Activated T-cell treated with anti-CD3 and anti-CD28 coated beads for 1 hour (primary cell): ENCODE data around the gene KLHL8.
"Not testable (repeated sequence)": the region's sequence is repeated elsewhere in the genome, so short reads cannot be mapped to it uniquely, and the experiment has no call there.

ENCODE experiments used
- DNase-seq: peaks from one replicate; pipeline ENCODE4 v3.0.0-alpha.2; 2020; ENCODE audit warnings: low read depth

Gene KLHL8

DNA sequence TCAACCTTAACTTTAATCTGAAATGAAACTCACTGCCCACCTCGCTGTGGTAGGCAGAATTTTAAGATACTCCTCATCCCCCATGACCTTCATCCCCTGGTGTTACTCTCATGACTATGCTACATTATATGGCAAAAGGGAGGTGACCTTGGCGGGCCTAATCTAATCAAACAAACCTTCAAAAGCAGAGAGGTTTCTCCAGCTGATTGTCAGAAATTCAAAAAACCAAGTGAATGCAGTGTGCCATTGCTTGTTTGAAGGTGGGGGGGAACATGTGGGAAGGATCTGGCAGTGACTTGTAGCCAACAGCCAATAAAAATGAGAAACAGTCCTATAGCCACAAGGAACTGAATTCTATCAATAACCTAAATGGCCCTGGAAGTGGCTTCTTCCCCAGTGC, 48.5 kb downstream of the KLHL8 start:
- no peak for DNase-seq

DNA sequence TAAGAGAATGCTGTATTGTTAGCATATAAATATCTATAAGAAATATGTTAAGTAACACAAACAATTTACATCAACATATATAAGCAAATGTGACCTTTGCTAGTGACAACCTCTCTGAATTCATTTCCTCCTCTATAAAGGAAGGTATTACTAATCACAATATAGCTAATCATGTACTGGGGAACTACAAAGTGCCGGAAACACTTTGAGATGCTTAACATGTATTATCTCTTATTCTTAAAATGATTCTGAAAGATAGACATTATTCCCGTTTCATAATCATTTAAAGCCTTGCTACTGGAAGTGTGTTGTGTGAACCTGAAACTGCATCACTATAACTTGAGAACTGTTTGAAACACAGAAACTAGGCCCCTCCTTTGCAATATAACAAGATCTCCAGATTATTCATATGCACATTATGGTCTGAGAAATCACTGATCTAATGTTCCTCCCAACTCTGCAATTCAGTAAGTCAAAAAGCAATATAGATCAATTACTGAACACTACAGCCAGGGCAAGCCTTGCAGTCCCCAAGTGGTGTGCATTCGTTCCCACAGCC, 54.0 kb downstream of the KLHL8 start:
- DNase-seq, result no peak

DNA sequence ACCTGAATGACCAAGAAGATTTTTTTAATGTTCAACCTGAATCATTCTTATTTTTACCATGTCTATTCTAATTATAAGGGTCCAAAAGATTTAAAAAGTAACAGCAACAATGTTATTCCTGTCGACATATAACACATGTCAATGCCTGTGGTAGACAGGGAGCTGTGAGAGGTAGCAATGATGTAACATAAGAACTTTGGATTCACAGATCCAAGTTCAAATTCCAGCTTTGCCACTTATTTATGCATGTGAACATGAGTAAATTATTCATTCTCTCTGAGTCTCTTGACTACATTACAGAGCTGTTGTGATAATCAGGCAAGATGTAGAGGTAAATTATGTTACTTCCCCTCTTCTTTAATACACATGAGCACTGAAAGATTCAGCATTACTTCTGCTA, 54.5 kb downstream of the KLHL8 start:
- no peak for DNase-seq

DNA sequence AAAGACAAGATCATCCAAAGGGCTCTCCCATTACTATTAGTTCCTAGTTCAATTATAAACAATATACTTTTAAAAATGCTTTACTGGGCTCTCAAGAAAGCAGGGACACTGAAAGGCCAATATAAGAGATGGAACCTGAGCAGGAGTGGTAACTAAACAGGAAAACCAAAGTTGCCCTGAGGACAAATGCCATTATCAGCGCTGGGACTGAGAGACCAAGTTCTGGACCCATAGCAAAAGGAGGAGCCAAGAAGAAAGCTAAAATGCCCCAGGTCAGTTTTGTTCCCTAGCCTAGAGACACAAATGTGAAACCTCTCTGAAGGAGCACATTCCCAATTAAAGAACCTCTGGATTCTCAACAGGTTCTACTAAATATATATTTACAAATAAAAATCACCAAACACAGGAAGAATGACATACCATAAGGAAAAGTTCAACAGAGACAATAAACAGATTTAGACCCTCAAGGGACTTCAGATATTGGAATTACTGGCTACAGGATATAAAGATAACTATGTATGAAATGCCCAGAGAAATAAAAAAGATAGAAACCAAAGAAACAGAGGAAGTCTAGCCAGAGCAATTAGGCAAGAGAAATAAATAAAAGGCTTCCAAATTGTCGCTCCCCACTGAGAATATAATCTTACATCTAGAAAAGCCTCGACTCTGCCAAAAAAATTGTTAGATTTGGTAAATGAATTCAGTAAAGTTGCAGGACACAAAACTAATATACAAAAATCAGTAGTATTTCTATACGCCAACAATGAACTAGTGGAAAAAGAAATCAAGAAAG, 67.1 kb downstream of the KLHL8 start:
- no peak for DNase-seq

DNA sequence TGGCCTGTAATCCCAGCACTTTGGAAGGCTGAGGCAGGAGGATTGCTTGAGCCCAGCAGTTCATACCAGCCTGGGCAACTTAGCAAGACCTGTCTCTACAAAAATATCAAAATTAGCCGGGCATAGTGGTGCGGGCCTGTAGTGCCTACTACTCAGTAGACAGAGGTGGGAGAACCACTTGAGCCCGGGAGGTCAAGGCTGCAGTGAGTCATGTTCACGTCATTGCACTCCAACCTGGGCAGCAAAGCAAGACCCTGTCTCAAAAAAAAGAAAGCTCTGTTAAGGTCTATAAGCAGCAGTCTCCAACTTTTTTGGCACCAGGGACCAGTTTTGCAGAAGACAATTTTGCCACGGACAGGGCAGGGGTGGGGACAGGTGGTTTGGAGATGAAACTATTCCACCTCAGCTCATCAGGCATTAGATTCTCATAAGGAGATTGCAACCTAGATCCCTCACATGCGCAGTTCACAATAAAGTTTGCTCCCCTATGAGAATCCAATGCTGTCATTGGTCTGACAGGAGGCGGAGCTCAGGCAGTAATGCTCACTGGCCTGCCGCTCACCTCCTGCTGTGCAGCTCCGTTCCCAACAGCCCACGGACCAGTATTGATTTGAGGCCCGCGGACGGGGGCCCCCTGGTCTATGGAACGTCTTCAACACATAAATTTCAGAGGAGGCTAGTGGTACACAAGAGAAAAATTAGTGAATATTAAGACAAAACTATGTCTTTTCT, 67.9 kb downstream of the KLHL8 start:
- DNase-seq, result no peak

DNA sequence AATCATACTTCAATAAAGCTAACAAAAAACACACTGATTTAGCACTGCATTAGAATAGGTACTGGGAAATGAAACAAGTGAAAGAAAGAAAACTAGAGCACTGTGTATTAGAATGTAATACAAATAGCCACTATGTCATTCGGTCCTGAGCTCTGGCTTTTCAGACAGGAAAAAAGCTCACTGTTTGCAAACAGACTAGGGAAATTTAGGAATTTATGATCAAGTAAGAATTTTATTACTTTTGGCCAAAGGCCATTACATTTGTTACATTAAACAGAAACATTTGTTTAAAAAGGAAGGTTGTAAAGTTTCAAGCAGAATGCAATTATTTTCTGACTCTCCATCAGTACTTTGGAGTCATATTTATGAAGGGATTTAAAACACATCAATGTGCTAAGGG, 68.7 kb downstream of the KLHL8 start:
- no peak for DNase-seq

DNA sequence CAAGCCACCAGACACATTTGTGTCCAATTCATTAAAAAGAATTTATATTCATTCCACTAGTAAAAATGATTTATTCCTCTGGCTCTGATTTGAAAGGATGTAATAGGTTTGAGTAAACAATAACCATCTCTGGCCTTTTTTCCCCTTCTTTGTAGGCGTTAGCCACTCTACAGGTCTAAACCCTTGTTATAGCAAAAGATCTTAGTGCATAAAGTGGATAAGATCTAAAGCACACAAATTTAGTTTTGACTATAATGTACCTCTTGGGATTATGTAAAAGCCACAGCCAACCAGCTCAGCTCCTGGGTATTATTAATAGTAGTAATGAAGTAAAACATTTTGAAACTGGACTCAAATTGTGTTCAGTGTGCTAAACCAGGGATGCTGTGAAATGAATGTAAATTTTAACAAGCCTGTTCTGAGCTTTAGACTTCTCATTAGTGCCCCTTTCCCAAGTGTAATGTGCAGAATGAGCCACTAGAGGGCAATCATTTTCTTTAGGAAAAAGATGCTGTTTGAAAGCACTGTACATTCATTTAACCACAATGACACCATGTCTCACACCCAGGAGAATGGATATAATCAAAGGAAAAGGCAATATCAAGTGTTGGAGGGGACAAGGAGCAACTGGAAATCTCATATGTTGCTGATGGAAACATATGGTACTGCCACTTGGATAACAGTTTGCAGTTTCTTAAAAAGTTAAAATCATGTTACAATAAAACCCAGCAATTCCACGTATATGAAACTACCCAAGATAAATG, 69.7 kb downstream of the KLHL8 start:
- peak; percentile 16 for DNase-seq

DNA sequence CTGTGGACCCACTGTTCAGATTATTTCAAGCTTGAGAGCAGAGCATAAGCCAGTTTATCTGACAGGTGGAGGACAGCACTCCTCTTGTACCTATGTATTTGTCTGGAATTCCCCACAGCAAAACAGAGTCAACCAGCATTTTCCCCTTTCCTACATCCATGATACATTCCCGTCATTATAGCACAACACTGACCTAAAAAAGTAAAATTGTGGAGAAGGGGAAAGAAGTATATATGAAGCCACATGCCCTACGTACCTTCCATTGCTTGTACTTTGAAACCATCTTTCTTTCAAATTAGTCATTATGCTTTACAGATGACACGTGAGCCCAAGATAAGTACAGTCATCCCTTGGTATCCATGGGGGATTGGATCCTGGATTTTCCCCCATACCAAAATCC, 73.3 kb downstream of the KLHL8 start:
- DNase-seq, result no peak

DNA sequence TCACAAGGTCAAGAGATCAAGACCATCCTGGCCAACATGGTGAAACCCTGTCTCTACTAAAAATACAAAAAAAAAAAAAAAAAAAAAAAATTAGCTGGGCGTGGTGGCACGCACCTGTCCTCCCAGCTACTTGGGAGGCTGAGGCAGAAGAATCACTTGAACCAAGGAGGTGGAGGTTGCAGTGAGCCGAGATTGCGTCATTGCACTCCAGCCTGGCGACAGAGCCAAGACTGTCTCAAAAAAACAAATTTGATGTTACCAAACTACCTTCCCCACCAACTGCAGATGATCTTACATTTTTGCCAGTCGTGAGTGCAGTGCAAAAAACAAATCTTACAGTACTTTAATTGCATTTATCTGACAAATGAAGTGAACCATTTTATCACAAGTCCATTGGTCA, 74.5 kb downstream of the KLHL8 start:
- not testable (repeated sequence) for DNase-seq

DNA sequence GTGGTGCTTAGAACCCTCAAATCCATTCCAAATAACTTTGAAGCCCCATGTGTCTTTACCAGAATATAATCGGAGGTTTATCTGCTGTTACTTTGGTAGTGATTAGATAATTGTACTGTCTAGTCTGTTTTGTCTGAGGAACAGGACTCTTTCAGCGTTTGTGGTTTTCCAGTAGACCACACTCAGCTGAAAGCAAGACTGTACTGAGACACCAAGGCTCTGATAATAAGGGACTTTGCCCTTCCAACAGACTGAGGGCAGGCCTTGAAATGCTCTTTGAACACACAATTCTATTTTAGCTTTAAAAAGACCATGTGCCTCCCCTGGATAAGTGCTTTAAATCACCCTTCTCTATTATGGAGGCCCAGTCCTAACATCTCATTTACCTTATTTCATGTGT, 76.1 kb downstream of the KLHL8 start:
- DNase-seq, result no peak

DNA sequence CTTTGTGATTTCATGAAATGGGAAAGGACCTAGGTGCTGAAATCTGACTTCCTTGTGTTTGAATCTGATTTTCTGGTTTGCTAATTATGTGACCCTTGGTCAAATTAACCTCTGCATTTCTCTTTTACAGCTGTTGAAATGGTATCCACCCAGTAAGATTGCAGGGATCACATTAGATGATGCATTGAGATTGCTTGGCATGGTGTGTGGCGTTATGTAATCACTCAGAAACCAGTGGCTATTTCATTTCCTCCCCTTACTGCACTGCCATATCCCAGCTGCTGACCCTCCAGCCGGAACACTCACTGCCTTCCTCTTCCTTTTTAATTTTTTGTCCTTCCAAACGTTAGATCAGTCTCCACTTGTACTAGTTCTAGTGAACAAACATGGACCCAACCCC, 79.0 kb downstream of the KLHL8 start:
- DNase-seq, result no peak

DNA sequence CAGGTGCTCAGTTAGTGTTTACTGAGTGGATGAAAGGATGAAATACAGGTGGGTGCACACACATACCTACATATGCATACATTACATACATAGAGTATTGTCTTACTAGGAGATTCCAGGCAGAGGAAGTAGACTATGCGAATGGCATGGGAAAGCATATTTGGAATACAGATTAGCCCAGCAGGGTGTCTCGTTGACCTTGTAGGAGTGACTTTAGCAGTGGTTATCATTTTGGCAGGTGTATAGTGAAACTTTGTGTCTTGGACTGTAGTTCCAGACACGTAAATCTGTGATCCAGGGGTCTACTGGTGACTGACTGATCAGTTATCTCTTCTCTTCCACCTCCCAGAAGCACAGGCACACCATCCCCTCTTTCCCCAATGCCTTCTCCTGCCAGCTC, 86.3 kb downstream of the KLHL8 start:
- DNase-seq, result no peak

DNA sequence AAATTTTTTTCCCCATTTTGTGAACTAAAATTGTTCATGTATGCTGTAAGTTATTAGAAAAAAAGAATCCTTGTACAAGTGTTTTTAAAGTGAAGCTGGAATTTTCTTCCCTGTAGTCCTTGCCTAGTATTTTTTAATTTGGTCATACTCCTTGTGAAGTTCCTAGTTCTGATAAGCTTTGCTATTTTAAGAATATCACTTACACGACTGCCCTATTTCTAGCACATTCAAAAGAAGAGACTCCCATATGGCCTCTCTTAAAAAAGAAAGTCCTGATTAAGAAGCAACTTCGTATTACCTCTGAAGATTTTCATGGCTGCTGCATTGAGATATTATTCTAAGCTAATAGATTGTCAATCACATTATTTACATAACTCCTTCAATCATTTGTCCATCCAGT, 87.2 kb downstream of the KLHL8 start:
- no peak for DNase-seq

DNA sequence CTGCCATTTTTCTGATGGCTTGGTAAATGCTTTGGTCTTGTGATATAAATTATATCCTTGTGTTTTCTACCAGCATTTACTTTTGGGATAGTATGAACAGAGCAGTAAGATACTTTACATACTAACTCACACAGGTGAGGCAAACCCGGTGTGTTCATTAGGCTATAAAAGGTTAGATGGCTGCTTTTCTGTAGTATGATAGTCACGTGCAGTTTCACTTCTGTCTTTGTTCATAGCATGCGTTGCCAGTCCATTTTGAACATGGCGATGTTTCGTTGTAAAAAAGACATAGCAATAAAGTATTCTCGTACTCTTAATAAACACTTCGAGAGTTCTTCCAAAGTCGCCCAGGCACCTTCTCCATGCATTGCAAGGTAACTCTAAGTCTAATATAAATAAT, 88.4 kb downstream of the KLHL8 start:
- DNase-seq, result no peak

DNA sequence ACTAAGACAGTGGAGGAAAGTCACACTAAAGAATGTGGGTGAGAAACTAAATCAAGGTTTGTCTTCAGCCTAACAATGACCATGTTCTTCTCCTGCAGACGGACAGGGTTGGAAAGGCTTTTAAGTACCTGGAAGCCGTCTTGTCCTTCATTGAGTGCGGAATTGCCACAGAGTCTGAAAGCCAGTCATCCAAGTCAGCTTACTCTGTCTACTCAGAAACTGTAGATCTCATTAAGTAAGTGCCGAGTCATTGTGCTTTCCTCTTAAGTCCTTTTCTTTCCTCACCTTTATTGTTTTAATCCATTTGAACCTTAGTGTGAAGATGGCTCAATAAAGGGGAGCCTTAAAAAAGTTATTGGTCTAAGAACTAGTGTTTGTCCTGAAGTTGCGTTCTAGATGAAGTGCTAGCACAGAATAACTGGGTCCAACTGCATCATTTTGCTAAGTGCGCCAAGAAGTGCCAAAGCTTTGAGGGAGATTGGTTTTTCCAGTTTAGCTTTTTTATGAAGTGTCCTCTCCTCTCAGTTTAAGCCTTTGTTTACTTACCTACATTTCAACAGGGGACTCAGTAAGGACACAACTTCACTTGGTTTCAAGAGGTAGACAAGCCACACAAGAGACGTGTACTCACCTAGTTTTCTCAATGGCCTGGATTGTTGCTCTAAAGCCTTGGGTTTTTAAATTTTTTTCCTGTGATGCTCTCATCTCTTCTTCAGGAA, 89.3 kb downstream of the KLHL8 start:
- no peak for DNase-seq

DNA sequence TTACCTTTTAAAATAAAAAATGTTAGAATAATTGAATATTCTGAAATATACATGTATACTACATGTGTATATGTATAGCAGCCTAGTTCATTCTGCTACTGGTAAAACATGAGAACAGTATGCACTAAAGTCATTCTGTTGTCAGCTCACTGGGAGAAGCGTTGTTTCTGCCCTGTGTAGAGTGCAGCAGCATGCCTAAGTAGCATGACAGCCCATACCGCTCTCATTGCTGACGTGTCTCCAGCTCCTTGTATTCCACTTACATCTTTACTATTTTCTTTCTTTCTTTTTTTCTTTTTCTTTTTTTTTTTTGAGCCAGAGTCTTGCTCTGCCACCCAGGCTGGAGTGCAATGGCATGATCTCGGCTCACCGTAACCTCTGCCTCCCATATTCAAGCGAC, 90.7 kb downstream of the KLHL8 start:
- DNase-seq, result no peak

DNA sequence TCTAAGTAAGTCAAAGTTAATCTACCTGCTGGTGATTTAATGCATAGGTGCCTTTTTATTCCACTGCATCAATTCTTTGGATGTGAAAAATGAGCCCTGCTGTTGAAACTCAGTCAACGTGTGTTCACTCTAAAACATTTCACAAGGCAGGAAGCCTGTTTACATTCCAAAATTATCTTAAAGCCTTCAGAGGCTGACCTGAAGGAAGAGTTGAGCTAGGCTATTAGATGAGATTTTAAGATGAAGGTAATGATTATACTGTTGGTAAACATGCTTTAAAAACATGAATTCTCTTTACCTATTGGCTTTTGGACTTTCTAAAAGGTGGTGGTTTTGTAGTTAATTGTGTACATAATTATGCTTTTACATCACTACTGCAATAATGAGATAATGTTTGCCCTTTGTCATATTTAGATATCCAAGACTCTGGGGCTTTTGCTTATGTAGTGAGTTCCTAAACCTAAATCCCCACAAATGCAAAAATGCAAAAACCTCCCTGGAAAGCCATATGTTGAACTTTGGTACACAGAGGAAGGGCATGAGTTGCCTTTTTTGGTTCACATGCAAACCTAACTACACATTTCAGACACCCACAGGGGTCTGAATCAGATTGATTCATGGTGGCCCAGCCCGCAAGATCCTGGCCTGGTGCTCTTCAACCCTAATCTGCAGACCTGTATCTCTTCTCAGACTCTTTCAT, 92.3 kb downstream of the KLHL8 start:
- no peak for DNase-seq

DNA sequence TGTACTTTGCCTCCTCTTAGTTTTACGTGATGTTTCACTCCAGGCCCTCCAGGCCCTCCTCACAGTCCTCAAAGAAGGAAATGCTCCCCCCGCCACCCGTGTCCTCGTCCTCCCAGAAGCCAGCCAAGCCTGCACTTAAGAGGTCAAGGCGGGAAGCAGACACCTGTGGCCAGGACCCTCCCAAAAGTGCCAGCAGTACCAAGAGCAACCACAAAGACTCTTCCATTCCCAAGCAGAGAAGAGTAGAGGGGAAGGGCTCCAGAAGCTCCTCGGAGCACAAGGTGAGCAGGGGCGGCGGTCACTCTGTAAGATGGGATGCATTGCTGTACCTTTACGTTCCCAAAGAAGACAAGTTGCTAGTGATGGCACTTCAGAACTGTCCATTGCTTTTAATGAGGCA, 94.4 kb downstream of the KLHL8 start:
- no peak for DNase-seq

DNA sequence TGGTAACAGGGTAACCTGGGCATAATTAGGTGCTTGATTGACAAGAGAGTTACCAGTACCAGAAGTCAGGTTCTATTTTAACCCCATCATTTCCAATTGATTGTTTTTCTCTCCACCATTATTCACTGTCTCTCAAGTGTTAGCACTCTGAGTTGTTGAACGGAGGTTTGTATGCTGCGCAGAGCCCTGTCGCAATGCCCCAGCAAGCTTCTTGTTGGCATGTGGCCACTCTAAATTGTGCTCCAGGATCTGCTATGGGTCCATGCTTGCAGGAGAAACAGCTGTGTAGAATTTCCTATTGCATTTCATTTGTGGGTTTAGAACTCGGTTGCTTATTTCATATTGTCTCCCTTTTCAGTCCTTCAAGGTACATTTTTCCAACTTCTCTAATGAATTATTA, 98.2 kb downstream of the KLHL8 start:
- DNase-seq, result no peak

DNA sequence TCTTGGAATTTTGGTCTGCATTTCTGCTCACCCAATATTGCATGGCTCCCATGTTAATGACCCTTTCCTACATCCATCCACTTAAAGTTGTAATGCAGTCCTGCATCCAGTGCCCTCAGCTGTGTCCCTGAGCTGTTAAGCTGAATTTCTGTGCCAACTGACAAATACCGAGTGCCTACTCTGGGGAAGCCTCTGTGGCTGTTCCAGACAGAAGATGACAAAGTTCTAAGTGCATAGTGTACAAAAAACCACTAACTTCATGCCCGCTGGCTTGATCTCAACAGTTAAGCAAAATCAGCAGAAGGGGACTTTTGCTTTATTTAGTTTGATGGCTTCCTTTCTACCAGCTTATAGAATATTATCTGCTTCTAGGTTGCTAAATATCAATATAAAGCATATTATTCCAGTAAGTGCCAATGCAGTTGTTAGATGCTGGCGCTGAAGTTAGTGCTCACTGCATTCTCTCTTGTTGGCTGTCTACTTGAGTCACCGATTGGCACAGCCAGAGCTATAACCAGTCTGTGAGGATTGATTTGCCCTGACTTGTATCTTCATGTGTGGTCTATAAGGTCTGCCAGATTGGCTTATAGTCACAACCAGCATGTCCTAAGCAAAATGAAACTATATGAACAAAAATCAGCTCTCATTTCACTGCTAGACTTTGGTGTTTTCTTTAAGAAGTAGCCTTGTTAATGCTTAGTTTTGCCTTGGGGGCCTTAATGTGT, 98.9 kb downstream of the KLHL8 start:
- no peak for DNase-seq
